Measurements from ENCODE around the gene ADPGK. TPM values are rescaled to one million over a fixed set of nuclear protein-coding genes. Genes with fewer than 3 reads are reported as not detected.

Gene ADPGK
- total RNA-seq, result 33.9 and 50.2 TPM in 2 replicates

DNA sequence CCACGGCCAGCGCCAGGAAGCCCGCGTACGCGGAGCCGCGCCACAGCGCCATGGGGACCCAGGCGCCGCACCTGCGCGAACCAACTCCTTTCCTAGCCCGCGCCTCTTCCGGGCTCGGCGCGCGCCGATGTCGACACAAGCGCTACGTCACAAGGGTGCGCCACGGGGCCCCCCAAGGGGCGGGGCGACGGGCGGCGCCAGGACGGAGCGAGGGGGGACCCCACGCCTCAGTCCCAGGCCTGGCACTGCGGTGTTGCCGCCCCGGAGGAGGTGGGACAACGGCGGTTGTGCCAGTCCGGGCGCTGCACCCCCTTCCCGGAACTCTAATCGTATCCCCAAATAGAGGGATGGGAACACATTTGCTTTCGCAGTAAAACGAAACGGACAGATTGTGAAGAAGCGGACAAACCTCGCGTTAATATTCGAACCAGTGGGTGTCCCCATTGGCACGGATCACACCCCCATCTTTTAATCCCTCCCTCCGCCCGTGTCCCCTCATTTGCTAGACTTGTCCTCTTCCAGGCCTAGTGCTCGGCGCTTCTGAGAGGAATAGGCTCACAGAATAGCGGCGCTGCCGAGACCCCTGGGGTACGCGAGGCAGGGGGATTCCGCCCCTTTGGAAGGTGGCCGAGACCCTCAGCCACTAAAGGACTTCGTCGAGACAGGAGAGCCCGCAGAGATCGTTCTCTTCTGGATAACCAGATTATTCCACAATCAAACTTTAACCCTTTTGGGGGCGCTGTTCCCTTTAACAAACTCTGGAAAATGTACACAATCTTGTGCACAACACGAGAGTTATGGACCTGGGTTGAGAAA, at the start of gene ADPGK:
Gene ADPGK (minus strand): TSS at position 119 of the 816 bp plus-strand sequence. CDS start 67 bp downstream, at position 52.
- TF ChIP-seq, protein P1, sequence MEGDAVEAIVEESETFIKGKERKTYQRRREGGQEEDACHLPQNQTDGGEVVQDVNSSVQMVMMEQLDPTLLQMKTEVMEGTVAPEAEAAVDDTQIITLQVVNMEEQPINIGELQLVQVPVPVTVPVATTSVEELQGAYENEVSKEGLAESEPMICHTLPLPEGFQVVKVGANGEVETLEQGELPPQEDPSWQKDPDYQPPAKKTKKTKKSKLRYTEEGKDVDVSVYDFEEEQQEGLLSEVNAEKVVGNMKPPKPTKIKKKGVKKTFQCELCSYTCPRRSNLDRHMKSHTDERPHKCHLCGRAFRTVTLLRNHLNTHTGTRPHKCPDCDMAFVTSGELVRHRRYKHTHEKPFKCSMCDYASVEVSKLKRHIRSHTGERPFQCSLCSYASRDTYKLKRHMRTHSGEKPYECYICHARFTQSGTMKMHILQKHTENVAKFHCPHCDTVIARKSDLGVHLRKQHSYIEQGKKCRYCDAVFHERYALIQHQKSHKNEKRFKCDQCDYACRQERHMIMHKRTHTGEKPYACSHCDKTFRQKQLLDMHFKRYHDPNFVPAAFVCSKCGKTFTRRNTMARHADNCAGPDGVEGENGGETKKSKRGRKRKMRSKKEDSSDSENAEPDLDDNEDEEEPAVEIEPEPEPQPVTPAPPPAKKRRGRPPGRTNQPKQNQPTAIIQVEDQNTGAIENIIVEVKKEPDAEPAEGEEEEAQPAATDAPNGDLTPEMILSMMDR (IDR thresholded peaks at IDR 0.05; ENCODE audit: insufficient read depth, low read length, poor library complexity, severe bottlenecking), result peak; percentile 49
- peak; percentile 48 for DNase-seq (ENCODE audit: low read depth)
- peak within 1 kb of the TSS; percentile 84 for H3K4me3 ChIP-seq (ENCODE audit: low read depth, low read length)
- no peaks in the 10 kb centered on the region for H3K27me3 ChIP-seq (ENCODE audit: control insufficient read depth, insufficient read depth, low read length)
- H3K36me3 ChIP-seq (ENCODE audit: control insufficient read depth, insufficient read depth, low read length), result no peaks in the 10 kb centered on the region

DNA sequence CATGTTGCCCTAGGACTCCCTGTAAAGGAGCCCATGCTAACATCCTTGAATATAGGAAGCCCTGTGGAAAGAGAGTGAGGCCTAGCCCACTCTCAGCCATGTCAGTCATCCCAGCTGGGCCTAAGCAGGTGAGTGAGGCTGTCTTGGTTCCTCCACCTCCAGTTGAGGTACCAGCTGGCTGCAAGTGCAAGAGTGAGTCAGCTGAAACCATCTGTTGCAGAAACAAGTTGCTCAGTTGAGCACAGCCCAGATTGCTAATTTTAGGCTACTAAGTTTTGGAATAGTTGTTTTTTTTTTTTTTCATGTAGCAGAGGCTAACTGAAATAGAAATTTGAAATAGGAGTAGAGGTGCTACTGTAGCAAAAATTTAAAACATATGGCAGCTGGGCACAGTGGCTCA, 43.7 kb upstream of the ADPGK start:
- no peaks in the 10 kb centered on the region for H3K27me3 ChIP-seq (ENCODE audit: control insufficient read depth, insufficient read depth, low read length)
- no peaks in the 10 kb centered on the region for H3K36me3 ChIP-seq (ENCODE audit: control insufficient read depth, insufficient read depth, low read length)
- TF ChIP-seq, protein P1 (IDR thresholded peaks at IDR 0.05; ENCODE audit: insufficient read depth, low read length, poor library complexity, severe bottlenecking), result no peak
- DNase-seq (ENCODE audit: low read depth), result no peak
- no peak overlapping the region for H3K4me3 ChIP-seq (ENCODE audit: low read depth, low read length)

DNA sequence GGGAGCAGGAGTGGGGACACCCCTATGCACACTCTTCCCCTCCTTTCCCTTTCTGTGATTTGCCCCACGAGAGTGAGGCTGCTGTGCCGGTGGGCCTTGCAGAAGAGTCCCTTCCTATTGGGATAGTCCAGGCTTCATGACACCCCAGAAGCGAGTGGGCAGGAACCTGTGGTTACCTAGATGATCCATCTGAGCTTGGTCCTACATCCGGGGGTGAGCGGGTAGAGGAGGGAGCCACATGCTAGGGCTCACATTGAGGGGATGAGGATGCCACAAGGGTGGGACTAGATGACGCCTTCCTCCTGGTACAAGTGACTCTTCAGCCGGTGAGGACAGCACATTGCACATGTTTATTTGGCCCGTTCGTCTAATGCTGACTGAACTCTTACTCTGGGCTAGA, 43.1 kb upstream of the ADPGK start:
- Histone ChIP-seq H3K27me3 (ENCODE audit: control insufficient read depth, insufficient read depth, low read length) (no peaks in the 10 kb centered on the region), H3K4me3 (ENCODE audit: low read depth, low read length) (no peak overlapping the region), H3K36me3 (ENCODE audit: control insufficient read depth, insufficient read depth, low read length) (no peaks in the 10 kb centered on the region)
- TF ChIP-seq, protein P1 (IDR thresholded peaks at IDR 0.05; ENCODE audit: insufficient read depth, low read length, poor library complexity, severe bottlenecking), result no peak
- DNase-seq (ENCODE audit: low read depth), result no peak

DNA sequence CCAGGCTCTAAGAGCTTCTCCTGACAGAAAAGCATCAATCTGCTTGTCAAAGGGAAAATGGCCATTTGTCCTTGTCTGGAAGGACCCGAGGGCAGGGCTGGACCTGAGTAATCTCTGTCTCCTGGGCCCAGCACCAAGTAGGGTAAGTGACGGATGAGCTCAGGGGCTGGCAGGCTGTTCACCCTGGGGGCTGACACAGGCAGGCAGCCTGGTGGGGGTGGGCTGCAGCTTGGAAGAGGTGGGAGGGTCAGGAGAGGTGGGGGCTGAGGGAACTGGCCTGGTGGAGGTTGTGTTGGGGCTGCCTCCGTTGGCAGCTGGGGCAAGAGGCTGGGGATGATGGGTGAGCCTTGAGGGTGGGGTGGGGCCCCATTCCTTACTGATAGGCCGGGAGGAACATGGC, 42.3 kb upstream of the ADPGK start:
- H3K27me3 ChIP-seq (ENCODE audit: control insufficient read depth, insufficient read depth, low read length), result no peaks in the 10 kb centered on the region
- DNase-seq (ENCODE audit: low read depth), result no peak
- H3K4me3 ChIP-seq (ENCODE audit: low read depth, low read length), result no peak overlapping the region
- H3K36me3 ChIP-seq (ENCODE audit: control insufficient read depth, insufficient read depth, low read length), result no peaks in the 10 kb centered on the region
- TF ChIP-seq, protein P1 (IDR thresholded peaks at IDR 0.05; ENCODE audit: insufficient read depth, low read length, poor library complexity, severe bottlenecking), result no peak

DNA sequence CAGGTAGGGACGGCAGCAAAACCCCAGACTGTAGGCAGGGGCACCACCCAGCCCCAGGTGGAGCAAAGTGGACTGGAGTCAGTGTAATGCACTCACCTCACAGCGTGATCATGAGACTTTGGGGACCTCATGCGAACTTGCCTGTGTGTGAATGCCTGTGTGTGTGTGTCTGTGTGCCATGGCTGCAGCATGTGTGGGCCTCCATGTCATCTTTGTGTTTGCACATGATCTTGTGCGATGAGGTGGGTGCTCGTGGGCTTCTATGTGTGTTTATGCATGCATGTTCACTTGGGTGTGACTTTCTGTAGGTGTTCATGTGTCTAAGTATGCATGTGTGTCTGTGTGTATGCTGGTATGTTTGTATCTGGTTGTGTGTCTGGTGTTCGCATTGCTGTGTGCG, 41.2 kb upstream of the ADPGK start:
- Histone ChIP-seq H3K27me3 (ENCODE audit: control insufficient read depth, insufficient read depth, low read length) (peaks cover 2% of the 10 kb centered on the region), H3K4me3 (ENCODE audit: low read depth, low read length) (no peak overlapping the region), H3K36me3 (ENCODE audit: control insufficient read depth, insufficient read depth, low read length) (no peaks in the 10 kb centered on the region)
- DNase-seq (ENCODE audit: low read depth), result no peak
- TF ChIP-seq, protein P1 (IDR thresholded peaks at IDR 0.05; ENCODE audit: insufficient read depth, low read length, poor library complexity, severe bottlenecking), result no peak

DNA sequence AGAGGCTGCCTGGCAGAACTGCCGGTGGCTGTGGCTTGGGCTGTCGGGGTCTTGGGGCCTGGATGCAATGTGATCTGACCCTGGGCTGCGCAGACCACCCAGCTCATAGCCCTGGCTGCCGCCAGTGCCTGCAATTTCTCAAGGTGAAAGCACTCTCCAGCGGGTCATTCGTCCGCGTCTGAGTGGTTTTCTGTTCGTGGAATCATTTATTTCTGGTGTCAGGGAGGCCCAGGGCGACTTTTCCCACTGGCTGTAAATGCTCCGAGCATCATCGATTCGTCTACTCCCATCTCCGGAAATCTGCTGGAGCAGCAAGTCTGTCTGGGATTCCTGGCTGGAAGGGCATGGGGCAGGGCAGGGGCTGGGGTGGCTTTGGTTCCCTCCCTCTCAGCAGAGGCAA, 40.6 kb upstream of the ADPGK start:
- H3K36me3 ChIP-seq (ENCODE audit: control insufficient read depth, insufficient read depth, low read length), result no peaks in the 10 kb centered on the region
- DNase-seq (ENCODE audit: low read depth), result no peak
- TF ChIP-seq, protein P1 (IDR thresholded peaks at IDR 0.05; ENCODE audit: insufficient read depth, low read length, poor library complexity, severe bottlenecking), result no peak
- no peak overlapping the region for H3K4me3 ChIP-seq (ENCODE audit: low read depth, low read length)
- H3K27me3 ChIP-seq (ENCODE audit: control insufficient read depth, insufficient read depth, low read length), result peaks cover 4% of the 10 kb centered on the region
